GM21717 (cell line): ENCODE results near the gene GARNL3.

Source experiments
- ATAC-seq: cut with Tn5 transposase; IDR thresholded peaks from one replicate; pipeline ENCODE4 v1.9.1; 2021; ENCODE audit warnings: mild to moderate bottlenecking, moderate library complexity; ENCODE audit not compliant: unreplicated experiment

Gene GARNL3

DNA sequence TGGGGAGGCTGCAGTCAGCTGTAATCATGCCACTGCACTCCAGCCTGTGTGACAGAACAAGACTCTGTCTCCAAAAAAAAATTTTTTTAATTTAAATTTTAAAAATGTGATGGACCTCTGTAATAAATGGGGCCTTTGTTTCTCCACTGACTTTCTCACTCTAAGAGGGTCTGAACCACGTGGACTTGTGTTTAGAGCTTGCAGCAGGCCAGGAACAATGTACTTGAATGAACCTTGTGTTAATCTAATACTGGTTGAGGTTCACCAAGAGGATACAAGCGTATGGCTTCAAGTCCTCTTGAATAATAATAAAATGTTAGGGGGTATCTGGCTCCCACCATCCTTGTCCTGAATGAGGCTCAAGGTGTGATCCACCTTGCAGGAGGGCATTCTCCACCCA is 118.0 kb downstream of the GARNL3 start:
- ATAC-seq, result no peak

DNA sequence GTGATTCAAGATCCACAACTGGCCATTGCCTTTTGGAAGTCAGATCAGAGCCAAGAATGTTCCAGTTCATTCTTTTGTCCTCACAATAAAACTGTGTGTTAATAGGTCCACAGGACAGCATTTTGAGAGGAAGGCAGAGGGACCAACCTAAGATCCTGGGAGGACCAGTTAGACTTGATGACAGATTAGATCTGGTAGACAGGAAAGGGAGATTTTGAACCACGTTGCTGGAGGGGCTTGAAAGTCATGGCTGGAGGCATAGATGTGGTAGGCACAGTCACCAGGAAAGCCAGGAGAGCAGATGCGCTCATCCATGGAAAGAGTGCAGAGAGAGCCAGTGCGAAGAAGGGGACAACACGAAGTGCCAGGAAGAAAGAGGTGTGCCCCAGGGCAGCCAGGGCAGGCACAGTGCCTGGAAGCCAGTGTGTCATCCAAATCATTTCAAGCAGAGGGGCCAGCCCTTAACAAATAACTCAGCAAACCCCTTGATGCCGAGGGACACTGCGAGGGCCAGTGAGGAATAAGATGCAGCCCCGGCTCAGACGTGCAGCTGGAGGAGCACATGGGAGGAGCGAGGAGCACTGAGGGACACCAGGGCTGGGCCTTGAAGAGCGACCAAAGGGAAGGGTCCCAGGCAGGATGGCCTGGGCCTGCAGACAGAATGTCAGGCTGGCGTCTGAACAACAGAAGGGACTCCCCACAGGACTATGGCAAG is 119.6 kb downstream of the GARNL3 start:
- no peak for ATAC-seq

DNA sequence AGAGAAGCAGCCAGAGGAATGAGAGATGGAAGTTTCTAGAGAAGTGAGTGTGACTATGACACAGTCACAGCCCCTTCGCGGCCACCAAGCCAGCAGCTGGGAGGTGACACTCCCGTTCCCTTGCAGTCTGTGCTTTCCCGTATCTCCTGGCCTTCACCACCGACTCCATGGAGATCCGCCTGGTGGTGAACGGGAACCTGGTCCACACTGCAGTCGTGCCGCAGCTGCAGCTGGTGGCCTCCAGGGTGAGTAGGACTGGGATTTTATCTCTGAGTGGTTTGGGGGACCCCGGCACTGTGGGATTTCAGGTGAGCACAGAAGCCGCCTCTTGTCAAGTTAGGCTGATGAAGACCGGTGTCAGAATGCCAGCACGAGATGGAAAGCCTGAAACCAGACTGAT is 120.3 kb downstream of the GARNL3 start:
- no peak for ATAC-seq

DNA sequence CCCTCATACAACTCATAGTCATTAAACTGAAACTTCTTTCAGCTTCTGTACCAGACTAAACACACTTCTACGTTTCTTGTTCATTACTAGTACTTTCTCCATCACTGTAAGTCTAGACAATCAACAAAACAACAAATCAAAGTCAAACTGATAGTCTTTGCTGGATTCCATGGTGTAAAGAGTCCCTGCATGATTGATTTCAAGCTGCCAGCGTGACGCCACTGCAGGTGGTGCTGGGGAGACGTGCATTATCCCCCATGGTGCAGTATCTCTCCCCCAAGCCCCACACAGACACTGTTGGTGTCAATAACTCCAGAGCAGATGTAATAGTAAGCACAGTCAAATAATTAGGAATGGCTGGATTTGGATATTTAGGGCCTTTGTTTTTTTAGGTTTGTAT is 121.7 kb downstream of the GARNL3 start:
- no peak for ATAC-seq

DNA sequence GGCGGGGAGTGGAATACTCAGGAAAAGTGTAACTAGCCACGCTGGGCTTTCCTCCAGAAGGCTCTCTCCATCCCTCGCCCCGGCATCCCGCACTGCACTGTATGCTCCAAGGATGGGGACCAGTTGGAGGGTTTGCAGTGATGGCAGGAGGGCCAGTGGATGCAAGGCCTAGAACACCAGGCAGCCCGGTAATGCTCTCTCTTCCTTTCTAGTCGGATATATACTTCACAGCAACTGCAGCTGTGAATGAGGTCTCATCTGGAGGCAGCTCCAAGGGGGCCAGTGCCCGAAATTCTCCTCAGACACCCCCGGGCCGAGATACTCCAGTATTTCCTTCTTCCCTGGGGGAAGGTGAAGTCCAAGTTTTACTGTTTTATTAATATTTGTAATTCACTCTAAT is 122.4 kb downstream of the GARNL3 start:
- ATAC-seq, result no peak

DNA sequence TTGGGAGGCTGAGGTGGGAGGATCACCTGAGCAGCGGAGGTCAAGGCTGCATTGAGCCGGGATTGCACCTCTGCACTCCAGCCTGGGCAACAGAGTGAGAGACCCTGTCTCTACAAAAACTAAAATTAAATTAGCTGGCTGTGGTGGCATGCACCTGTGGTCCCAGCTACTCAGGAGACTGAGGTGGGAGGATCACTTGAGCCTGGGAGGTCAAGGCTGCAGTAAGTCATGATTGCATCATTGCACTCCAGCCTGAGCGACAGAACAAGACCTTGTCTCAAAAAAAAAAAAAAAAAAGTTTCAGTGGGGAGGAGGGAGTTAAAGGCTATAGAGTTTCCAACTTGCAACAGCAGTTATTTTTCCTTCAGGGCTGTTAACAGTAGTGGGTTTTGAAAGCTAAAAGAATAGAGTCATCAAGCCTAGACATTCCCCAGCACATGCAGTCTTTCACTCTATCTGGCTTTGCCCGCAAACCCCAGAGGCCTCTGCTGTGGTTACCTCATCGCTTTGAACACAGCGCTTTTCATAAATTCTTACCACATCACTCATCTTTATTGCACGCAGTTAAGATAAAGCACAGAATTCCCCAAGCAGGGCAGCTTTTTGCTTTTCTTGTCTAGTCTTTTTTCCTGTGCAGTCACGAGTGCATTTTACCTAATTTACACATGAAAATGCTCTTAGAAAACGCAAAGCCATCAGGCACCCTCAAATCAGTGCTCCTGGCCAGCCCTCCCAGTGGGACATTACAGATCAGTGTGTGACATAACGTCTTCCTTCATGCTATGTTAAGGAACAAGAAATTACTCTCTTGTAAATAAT is 123.7 kb downstream of the GARNL3 start:
- peak; percentile 74 for ATAC-seq

DNA sequence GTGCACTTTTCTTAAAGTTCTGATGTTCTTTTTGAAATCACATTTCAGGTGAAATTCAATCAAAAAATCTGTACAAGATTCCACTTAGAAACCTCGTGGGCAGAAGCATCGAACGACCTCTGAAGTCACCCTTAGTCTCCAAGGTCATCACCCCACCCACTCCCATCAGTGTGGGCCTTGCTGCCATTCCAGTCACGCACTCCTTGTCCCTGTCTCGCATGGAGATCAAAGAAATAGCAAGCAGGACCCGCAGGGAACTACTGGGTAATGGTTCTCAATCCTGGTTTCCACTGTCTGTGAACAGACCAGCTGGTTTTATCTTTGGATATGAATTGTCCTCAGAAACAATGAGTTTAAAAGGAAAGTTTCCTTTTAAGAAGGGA is 124.3 kb downstream of the GARNL3 start:
- ATAC-seq, result no peak

DNA sequence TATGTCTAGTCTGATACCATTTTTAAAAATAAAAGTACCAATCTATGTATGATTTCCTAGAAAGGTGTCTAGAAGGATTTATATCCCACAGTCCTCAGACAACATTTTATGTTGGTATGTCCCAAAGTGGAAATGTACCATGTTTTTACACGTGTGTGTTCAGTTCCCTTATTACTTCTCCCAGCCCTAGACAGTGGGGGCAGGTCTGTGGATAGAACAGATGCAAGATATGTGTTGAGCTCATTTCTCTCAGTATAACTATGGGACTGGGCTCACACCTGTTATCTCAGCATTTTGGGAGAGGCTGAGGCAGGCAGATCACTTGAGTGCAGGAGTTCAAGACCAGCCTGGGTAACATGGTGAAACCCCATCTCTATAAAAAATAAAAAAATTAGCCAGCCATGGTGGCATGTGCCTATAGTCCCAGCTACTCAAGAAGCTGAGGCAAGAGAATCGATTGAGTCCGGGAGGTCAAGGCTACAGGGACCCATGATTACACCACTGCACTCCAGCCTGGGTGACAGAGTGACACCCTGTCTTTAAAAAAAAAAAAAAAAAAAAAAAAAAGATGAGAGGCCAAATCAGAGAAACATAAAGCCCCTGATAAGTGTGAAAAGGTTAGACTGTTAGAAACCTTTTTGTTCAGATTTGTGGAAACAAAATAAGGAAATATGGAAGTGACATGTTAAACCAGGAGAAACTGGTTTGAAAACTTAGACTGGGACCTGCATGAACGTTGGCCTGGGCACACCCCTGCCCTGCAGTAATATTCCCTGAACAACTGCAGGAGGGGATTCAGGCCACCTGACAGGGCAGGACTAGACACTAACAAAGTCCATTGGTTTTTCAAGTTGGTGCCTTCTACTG is 125.0 kb downstream of the GARNL3 start:
- no peak for ATAC-seq

DNA sequence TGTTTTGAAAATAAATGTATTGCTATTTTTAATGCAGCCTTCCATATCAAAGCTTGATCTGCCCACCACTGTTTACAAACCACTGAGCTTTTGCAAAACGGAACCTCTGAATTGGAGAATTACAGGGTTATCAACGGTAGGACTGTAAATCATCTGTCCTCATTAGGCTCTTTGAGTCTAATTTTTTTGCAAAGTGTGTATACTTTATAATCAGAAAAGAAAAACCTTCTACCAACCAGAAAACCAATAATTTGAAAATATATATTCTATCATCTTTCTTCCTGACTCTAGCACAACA is 125.6 kb downstream of the GARNL3 start:
- ATAC-seq, result no peak

DNA sequence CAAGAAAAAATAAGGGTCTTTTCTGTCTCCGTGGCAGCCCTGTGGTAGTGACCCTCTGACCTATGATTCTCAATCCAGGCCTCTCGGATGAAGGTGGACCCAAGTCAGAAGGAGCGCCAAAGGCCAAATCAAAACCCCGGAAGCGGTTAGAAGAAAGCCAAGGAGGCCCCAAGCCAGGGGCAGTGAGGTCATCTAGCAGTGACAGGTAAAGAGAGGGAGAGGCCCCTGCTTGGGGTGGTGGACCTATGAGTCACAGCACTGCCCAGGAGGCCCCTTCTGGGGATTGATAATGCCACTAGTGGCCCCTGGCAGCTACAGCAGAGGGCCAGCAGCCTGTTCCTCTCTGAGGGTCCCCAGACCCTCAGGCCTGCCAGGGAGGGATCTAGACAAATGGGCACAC is 126.0 kb downstream of the GARNL3 start:
- ATAC-seq, result no peak

DNA sequence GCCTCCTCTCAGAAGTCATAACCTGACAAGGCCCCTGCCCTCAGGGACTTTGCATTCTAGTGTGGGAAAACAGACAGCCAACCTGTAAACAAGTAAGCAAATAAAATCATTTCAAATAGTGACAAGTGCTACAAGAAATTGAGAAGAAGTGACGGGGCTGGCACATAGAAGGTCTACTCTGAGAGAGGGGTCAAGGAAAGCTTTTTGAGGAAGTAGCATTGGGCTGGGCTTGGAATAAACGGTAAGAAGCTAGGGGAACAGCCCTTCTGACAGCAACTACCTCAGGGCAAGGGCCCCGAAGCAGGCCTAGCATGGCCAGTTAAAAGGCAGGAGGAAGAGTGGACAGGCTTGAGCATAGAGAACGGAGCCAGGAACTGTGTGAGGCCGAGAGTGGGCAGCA is 127.6 kb downstream of the GARNL3 start:
- ATAC-seq, result no peak

DNA sequence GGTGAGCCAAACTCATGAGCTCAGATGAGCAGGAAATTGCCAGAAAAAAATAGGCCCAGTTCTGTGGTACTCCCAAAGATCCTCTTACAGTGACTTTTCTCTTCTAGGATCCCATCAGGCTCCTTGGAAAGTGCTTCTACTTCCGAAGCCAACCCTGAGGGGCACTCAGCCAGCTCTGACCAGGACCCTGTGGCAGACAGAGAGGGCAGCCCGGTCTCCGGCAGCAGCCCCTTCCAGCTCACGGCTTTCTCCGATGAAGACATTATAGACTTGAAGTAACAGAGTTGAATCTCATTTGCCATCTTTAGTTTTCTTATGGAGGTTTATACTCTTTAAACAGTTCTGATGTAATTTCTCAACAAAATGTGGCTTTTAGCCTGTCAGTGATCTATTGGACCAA is 128.4 kb downstream of the GARNL3 start:
- no peak for ATAC-seq

DNA sequence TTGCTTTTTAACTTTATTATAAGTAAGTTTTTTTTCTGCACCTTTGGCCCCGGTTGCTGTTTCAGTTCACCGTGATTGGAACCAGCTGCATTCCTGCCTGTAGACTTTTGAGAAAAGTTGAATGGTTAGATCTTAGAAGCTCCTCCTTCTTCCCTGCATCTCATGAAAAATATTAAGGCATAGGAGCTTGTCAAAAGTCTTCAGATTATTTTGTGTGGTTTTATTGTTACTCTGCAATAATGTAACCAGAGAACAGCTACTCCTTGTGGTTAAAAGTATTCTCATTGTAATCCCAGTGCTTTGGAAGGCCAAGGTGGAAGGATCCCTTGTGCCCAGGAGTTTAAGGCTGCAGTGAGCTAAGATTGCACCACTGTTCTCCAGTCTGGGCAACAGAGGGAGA is 129.1 kb downstream of the GARNL3 start:
- ATAC-seq, result no peak

DNA sequence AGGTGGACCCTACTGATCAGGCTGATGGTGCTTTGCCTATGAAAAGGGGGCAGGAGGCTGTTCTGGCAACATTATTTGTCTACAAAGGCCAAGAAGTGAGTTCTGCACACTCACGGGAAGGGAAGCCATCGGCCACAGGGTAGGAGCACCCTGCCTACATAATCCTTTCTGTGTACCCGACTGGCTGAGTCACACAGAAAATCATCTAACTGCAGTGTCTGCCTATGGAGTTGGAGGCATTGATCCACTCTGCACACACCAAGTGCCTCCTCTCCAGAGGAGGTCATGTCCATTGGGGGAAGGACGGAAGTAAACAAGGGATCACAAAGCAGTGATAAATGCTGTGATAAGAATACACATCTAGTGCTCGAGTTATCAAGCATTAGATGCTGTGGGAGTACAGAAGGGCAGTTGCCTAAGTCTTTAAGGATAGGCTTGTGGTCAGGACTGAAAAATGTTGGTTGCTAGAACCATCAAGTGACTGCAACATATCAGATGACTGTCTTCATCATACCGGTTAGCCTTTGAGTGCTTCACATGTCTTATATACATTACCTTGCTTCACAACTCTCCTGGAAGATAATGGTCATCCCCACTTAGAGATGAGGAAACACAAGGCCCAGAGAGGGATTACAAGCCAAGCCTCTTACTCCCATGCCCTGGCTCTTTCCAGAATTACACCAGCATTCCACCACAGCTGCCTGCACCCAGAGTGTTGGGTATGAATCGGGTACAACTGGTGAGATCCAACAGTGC is 131.1 kb downstream of the GARNL3 start:
- no peak for ATAC-seq

DNA sequence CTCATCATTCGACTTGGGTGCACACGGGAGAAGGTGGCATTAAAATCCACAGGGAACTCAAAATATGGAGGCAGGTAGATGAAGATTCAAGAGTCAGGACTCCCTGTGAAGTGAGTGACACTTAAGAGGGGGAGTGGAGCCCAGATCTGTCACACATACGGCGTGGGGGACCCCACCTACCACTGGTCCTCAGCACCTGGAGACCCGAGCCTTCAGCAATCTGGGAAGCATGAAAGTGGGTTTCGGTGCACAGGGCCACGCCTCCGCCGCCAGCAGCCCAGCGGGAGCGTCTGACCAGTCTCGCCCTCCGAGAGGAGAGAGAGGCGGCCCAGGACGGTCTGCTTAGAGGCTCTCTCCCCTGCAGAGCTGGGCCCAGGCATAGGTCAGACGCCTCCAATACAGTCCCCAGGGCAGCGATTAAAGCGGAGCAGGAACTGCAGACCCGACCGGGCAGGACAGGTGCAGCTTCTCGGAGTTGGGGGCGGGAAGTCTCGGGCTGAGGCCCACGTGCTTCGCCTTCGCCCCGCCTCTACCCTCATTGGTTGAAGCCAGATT is 131.8 kb downstream of the GARNL3 start:
- ATAC-seq, result no peak

DNA sequence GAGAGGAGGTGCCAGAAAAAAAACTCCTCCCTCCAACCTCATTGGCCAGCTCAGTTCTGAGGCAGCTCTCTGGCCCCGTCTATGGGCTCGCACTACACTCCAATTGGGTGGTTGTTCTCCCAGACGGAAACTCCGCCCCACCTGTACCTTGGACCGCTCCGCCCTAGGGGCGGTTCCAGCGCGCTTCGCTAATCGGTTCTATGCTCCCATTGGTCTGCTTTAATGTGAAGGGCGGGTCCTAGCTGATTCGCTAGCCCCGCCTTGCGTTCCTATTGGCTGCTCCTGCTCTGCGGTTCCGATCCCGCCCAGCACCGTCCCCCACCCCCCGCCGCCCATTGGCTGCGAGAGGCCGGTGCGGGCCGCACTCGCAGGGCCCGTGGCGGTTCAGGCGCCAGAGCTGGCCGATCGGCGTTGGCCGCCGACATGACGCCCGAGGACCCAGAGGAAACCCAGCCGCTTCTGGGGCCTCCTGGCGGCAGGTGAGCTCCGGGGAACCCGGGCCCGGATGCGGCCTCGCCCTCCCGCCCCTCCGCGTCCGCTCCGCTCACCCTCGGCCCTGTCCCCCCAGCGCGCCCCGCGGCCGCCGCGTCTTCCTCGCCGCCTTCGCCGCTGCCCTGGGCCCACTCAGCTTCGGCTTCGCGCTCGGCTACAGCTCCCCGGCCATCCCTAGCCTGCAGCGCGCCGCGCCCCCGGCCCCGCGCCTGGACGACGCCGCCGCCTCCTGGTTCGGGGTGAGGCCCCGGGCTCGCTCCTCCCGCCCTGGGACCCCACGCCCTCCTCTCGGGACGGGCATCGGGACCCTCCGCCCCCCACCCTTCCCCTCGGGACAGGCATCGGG is 132.5 kb downstream of the GARNL3 start, which contains the start of gene SLC2A8:
TSS of gene SLC2A8 (plus strand) at position 362 of the 838 bp plus-strand sequence. CDS start at position 424, 62 bp downstream.
- ATAC-seq, result peak; percentile 93

DNA sequence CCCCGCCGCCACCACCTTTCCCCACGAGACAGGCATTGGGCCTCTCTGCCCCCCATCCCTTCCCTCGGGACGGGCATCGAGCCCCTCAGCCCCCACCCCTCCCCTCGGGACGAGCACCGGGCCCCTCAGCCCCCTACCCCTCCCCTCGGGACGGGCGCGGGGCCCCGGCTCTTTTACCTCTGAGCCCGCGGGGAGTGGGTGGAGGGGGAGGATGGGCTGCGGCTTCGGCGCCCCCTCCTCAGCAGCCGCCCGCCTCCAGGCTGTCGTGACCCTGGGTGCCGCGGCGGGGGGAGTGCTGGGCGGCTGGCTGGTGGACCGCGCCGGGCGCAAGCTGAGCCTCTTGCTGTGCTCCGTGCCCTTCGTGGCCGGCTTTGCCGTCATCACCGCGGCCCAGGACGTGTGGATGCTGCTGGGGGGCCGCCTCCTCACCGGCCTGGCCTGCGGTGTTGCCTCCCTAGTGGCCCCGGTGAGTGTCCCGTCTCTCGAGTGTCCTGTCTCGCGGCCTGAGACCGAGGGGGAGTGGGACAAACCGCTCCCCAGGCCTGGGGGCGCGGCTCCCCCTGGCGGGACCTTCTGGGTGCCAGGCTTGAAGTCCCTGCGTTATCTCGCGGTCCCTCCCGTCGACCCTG is 133.2 kb downstream of the GARNL3 start:
- ATAC-seq, result no peak

DNA sequence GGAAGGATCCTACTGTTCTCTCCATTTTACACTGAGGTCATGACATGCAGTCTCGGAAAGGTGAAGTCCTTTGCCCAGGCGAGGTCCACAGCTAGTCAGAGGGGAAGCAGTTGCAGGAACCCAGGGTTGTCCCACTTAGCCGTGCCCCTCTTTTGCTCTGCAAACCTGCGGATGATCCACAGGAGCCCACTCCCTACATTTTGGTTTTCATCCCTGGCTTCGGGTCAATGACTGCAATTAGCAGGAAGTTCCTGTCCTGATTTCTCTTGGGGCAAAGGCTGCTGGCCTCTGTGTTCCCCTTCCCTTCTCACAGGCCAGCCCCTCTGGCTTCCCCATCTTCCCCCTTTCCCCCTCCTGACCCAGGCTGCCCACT is 133.7 kb downstream of the GARNL3 start:
- no peak for ATAC-seq

DNA sequence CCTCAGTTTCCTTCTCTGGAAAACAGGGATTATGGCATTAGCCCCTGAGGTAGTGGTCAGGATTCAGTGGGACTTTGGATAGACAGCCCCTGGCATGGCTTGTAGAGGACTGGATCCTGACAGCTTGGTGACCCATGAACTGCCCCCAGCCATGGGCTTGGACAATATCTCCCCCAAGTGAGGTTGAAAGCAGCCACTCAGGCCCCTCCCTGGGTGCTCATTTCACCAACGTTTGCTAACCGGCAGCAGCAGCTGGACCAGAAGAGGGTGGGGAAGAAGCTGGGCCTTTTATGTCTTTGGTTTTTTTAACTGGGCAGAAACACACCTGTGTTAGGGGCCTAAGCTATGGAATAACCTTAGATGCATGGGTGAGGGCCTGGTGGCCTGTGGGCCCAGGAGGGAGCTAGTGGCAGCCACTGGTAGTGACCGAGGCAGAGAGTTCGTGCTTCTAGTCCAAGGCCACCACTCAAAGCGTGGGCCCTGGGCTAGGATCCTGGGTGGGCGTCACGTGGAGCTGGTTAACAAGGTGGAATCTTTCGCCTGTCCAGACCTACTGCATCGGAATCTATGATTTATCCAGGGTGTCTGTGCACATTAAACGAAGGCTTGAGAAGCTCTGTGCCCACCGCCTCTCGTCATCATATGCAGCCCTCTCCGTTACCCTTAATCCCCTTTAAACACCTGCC is 134.3 kb downstream of the GARNL3 start:
- no peak for ATAC-seq
